HG02981 (cell line): ENCODE measurements around the gene ACSBG1.

Experiments used
- ATAC-seq: cut with Tn5 transposase; IDR thresholded peaks from one replicate; pipeline ENCODE4 v1.9.1; 2021; ENCODE audit warnings: mild to moderate bottlenecking, moderate library complexity; ENCODE audit not compliant: unreplicated experiment

Gene ACSBG1

GRCh38 chr15:78222745-78223395, 11.5 kb downstream of the ACSBG1 start:
- ATAC-seq: no peak

- no peak for ATAC-seq
These were observed 13.7 kb downstream of the ACSBG1 start for GRCh38 chr15:78220713-78221112.

DNA sequence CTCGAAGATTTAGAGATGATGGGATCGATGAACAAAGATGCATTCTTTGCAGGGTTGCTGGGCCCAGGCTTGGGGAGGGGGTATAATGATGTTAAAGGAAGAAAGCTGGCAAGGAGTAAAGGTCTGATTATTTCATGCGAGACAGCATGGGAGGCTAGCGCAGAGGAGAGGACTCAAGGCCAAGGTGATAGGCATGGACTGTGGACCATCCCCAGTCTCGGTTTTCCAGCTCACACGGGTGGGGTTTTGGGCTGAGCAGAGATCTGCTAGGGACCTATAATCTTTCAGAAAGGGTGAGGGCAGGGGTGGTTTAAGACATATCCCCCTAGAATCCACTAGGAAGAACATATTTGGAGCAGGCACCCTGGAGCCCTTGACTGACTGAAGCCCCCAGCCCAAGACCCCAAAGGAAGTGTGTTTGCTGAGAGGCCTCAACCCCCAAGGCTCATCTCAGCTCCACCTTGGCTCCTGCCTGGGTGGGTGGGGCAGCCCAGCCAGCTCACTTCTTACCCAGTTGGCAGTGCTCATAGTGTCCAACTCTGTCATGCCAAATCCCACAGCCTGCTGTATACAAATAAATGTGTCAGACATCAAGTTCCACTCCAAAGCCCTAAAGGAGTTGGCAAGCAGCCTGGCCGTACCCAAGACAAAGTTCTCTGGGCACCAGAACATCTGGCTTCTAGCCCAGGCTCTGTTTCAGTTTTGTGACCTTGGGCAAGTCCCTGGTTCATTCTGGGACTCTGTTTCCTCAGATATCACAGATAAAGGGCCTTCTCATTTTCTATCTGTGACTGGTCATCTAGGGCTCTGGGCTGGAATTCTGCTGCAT, 17.9 kb downstream of the ACSBG1 start:
- no peak for ATAC-seq

- ATAC-seq: no peak
These were observed 20.4 kb downstream of the ACSBG1 start for GRCh38 chr15:78213956-78214355.

DNA sequence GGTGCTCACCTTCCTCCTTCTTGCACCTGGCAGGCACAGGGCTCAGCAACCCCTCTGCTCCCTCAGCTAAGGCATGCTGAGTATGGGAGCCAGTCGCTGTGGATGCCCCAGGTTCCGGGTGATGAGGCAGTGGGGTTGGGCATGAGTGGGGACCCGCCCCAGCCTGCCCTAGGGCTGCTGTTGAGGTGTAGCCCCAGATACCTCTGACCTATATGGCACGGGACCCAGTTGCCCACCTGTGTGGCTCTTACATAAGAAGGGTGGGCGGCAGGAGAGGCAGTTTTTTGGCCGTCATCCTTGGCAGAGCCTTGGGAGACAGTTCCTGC, 21.0 kb downstream of the ACSBG1 start:
- ATAC-seq: no peak

DNA sequence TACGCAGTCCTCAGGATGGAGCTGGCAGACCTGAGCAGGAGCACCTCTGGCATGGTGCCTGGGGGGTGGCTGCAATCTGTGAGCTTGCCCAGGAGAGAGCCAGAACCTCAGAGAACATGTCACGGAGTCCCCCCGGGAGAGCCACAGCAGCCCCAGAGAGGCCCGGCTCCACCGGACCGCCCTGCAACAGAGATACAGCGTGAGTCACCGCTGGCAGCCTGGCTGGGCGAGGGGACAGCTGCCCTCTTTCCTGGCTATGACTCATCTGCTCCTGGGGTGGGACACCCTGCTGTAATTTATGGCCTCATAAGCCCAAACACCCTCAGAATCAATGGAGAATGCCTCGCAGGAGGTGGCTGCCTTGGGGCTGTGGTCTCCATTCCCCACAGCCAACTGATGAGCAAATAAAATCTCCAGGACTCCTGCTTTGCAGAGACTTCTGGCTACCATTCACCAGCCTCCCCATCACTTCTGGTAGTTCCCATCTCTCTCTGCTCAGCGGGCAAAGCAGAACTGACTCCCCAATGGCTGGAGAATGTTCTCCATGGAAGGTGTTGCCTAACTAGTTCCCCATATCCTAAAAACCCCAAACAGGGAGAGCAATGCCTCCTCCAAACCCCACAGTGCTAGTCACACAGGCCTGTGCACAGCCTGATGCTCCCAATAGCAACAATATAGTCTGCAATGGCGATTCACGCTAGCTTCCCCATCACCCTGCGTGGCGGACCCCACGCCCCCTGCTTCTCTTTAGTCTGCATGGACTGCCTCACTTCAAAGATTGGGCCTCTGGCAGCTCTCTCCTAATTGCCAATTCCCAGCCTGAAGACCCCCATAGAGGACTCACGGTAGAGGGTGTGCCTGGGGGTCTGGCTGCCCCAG, 21.6 kb downstream of the ACSBG1 start:
- no peak for ATAC-seq

DNA sequence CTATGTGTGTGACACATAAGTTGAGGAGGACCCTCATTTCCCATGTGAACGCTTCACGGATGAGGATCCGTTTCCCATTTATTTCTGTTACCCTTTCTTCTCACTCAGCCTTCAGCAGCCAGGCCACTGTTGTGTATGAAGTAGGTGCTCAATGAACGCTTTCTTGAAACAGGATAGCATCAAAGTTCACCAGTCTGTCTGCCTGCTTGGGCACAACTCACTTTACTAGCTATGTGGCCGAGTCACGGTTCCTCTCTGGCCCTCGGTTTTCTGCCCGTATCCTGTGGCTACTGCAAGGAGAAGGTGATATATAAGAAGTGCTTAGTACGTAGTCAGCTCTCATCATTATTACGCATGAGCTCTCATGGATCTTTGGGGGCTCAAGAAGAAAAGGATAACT, 22.4 kb downstream of the ACSBG1 start:
- no peak for ATAC-seq

DNA sequence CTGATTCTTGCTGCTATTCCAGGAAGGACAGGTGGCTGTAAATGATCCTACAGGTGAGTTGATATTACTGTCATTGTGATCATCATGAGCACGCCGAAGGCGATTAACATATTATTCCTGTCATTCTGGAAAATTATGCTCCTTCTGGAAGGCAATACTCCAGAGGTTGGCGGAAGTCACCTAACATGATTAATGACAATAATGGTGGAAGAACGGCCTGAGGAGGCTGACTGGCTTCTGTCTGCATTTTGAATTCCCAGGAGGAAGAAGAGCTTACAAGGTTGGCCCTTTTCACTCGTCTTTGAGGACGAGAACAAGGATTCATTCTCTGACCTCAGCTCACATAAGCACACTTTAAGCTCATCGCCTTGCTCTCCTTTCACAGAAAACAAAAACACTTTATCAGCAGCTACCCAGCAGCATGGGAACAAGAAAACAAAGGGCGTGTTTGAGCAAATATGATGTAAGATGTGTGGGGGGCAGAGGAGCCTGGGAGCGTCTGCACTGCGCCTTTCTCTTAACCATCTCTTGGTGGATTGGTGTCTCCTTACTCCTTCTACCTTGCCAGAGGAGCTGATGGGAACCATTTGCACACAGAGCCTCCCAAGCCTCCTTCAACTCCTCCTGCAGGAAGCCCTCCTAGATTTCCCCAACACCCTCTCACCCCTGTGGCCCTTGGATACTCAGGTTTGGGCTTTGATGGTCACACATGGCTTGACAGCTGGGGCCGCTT, 23.0 kb downstream of the ACSBG1 start:
- no peak for ATAC-seq

- ATAC-seq: no peak
These were observed 24.0 kb downstream of the ACSBG1 start for GRCh38 chr15:78210349-78210717.

DNA sequence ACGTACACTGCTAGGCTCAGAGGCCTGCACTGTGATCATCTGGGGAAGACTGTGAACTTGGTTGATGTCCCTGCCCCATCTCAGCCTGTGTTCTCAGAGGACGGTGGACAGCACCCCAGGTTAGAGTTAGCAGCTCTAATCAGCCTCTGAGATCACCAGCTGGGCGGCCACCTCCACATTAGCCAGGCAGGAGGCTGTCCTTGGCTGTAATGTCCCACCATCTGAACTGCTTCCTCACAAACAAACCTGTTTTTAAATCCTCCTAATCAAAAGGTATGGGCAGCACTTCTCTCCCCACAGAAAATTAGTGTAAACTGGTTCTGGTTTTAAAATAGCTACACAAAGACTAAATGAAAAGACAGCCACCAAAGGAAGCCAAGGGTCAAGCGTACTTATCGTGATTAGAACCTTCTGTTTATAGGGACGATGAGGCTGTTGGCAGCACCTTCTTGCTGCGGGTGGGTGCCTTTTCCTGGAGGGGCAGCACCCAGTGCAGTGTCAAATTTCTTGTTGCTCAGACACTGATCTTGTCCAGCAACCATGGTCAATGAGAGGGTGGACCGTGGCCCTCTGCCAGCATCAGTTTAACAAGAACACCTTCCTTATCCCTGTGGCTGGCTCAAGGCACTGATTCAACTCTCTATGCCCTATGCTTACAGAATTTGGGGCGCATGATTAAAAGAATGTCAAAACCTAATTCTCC, 24.6 kb downstream of the ACSBG1 start:
- no peak for ATAC-seq

GRCh38 chr15:78208887-78209645, 25.3 kb downstream of the ACSBG1 start:
- no peak for ATAC-seq

DNA sequence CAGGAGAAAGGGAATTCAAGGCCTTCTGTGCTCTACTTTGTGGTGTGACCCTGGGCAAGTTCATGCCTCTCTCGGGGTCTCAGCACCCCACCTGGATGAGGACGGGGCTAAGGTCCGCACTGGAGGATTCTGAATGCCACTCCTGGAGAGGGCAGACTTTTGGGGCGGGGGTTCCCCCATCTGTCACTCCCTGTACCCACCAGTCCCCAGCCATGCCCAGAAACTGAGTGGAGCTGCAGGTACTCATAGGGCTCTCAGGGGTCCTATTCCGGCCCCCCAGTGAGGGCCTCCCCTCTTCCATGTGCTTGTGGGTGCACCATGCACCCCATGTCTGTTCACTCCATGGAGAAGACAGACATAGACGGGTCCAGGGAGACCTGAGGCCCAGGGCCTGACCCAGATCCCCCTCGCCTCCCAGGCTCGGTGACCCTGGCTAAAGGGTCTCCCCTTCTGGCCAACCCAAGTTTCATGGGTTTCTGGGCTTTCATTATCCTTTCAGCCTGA, 26.0 kb downstream of the ACSBG1 start:
- no peak for ATAC-seq

- ATAC-seq: no peak
These were observed 26.6 kb downstream of the ACSBG1 start for GRCh38 chr15:78207641-78208340.

GRCh38 chr15:78207110-78207458, 27.3 kb downstream of the ACSBG1 start:
- no peak for ATAC-seq

GRCh38 chr15:78206326-78207109, 27.8 kb downstream of the ACSBG1 start:
- ATAC-seq: no peak

DNA sequence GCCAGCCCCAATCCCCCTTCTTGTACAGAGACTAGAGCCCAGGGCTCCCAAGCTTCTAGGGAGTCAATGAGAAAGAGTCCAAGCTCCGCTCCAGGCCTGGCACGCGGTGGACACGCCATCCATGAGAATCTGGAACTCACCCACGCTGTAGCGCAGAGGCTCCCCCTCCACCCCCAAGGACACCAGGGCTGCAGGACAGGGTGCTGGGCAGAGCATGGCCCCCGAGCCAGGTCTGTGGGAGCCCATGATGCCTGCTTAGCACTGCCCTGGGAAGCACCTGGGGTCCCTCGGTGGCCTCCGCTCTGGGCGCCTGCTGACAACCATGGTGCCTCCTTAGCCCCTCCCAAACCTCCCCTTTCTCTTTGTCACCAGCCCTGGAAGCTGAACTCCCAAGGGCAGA, 28.5 kb downstream of the ACSBG1 start:
- ATAC-seq: no peak

GRCh38 chr15:78205337-78205736, 29.0 kb downstream of the ACSBG1 start:
- ATAC-seq: no peak
